IMR-90 (cell line): ENCODE data around the gene CPSF7. TPM values are rescaled to one million over a fixed set of nuclear protein-coding genes. Genes with fewer than 3 reads are reported as not detected.

Source experiments
- ATAC-seq: fragments of 200-7000 bp; cut with Tn5 transposase; 2 replicates; pipeline ENCODE4 v1.9.1; 2020; ENCODE audit warnings: low read depth, mild to moderate bottlenecking, moderate library complexity
- BruUV-seq: library from RNA; stranded (reverse); fragments of 400-500 nt; replicated peaks from 2 replicates; lab custom pipeline; 2021; lab: Mats Ljungman, UMichigan
- CTCF ChIA-PET: fragments of 300-600 bp; formaldehyde crosslinking; extraction: SDS; loops from one replicate; lab custom pipeline; 2021; ENCODE audit warnings: antibody characterized with exemption; lab: Yijun Ruan, JAX
- POLR2A ChIA-PET: fragments of 300-600 bp; sonication (Branson Sonifier 250); formaldehyde crosslinking; loops from one replicate; lab custom pipeline; 2022; ENCODE audit warnings: antibody characterized with exemption; ENCODE audit not compliant: unreplicated experiment; lab: Charles Lee
- DNase-seq: peaks from one replicate; pipeline ENCODE4 v3.0.0; 2013
- H2AFZ ChIP-seq: replicated peaks from 2 replicates; pipeline ENCODE3; 2013; ENCODE audit warnings: low read length, mild to moderate bottlenecking; ENCODE audit not compliant: poor library complexity
- H2AK5ac ChIP-seq: 2 replicates; pipeline ENCODE4 v1.6.1; 2013; ENCODE audit warnings: low read depth, low read length, inconsistent platforms
- H2AK9ac ChIP-seq: replicated peaks from 2 replicates; pipeline ENCODE3; 2013; ENCODE audit warnings: mild to moderate bottlenecking, low read depth, low read length, moderate library complexity; ENCODE audit not compliant: poor library complexity
- H2BK120ac ChIP-seq: 2 replicates; pipeline ENCODE4 v1.6.1; 2013; ENCODE audit warnings: low read depth, low read length, inconsistent platforms
- H2BK15ac ChIP-seq: 3 replicates; pipeline ENCODE4 v1.6.1; 2013; ENCODE audit warnings: low read depth, low read length, inconsistent platforms
- H2BK20ac ChIP-seq: 2 replicates; pipeline ENCODE4 v1.6.1; 2013; ENCODE audit warnings: low read depth, mild to moderate bottlenecking, inconsistent platforms, low read length, moderate library complexity
- H2BK5ac ChIP-seq: 2 replicates; pipeline ENCODE4 v1.6.1; 2013; ENCODE audit warnings: mild to moderate bottlenecking, low read depth, low read length, inconsistent platforms; ENCODE audit not compliant: poor library complexity, severe bottlenecking
- H3K14ac ChIP-seq: replicated peaks from 2 replicates; pipeline ENCODE4 v1.6.1; 2013; ENCODE audit warnings: low read depth, low read length, inconsistent platforms
- H3K18ac ChIP-seq: 2 replicates; pipeline ENCODE4 v1.6.1; 2013; ENCODE audit warnings: low read depth, low read length, control low read depth
- H3K23ac ChIP-seq: 2 replicates; pipeline ENCODE4 v1.6.1; 2013; ENCODE audit warnings: low read depth, low read length, inconsistent platforms
- H3K27ac ChIP-seq: 2 replicates; pipeline ENCODE4 v1.5.1; 2013; ENCODE audit warnings: mild to moderate bottlenecking, control low read depth, low read length; ENCODE audit not compliant: insufficient read depth
- H3K27me3 ChIP-seq: 2 replicates; pipeline ENCODE4 v1.6.1; 2013; ENCODE audit warnings: low read length; ENCODE audit not compliant: control insufficient read depth, insufficient read depth
- H3K36me3 ChIP-seq: 2 replicates; pipeline ENCODE4 v1.6.1; 2013; ENCODE audit warnings: low read length, mixed read lengths; ENCODE audit not compliant: control insufficient read depth, insufficient read depth
- H3K4ac ChIP-seq: 2 replicates; pipeline ENCODE4 v1.6.1; 2013; ENCODE audit warnings: low read depth, low read length, inconsistent platforms
- H3K4me1 ChIP-seq: 2 replicates; pipeline ENCODE4 v1.6.1; 2013; ENCODE audit warnings: low read length, mixed read lengths; ENCODE audit not compliant: control insufficient read depth, insufficient read depth
- H3K4me2 ChIP-seq: 2 replicates; pipeline ENCODE4 v1.6.1; 2013; ENCODE audit warnings: low read depth, mild to moderate bottlenecking, control low read depth, low read length, moderate library complexity
- H3K4me3 ChIP-seq: 2 replicates; pipeline ENCODE4 v1.5.1; 2013; ENCODE audit warnings: low read depth, mild to moderate bottlenecking, control low read depth, low read length, moderate library complexity; ENCODE audit not compliant: insufficient read depth
- H3K56ac ChIP-seq: 2 replicates; pipeline ENCODE4 v1.6.1; 2013; ENCODE audit warnings: low read length, inconsistent platforms; ENCODE audit not compliant: insufficient read depth; ENCODE audit errors: extremely low read depth
- H3K79me1 ChIP-seq, 2 experiments: 2 replicates each; pipeline ENCODE4 v1.6.1; 2013; ENCODE audit warnings: low read length in 2 of 2, inconsistent platforms in 1 of 2, low read depth in 1 of 2
- H3K9ac ChIP-seq: 2 replicates; pipeline ENCODE4 v1.6.1; 2013; ENCODE audit warnings: low read depth, low read length, control low read depth
- H3K9me1 ChIP-seq: 2 replicates; pipeline ENCODE4 v1.6.1; 2013; ENCODE audit warnings: low read length, inconsistent platforms; ENCODE audit not compliant: insufficient read depth
- H3K9me3 ChIP-seq: 2 replicates; pipeline ENCODE4 v1.6.1; 2013; ENCODE audit warnings: low read length; ENCODE audit not compliant: control insufficient read depth, insufficient read depth
- H4K20me1 ChIP-seq: 2 replicates; pipeline ENCODE4 v1.6.1; 2013; ENCODE audit warnings: low read length, inconsistent platforms; ENCODE audit not compliant: insufficient read depth
- H4K5ac ChIP-seq: 2 replicates; pipeline ENCODE4 v1.6.1; 2013; ENCODE audit warnings: mild to moderate bottlenecking, low read depth, low read length, control low read depth
- H4K8ac ChIP-seq, 2 experiments: 2 replicates each; pipeline ENCODE4 v1.6.1; 2013; ENCODE audit warnings: low read depth in 2 of 2, low read length in 2 of 2, control low read depth in 1 of 2, inconsistent platforms in 1 of 2
- H4K91ac ChIP-seq: 2 replicates; pipeline ENCODE4 v1.6.1; 2013; ENCODE audit warnings: low read depth, low read length, inconsistent platforms; ENCODE audit not compliant: insufficient read depth
- BHLHE40 ChIP-seq: fragments of 150-350 bp; IDR thresholded peaks from 2 replicates; pipeline ENCODE4 v1.6.1; 2016; ENCODE audit warnings: mild to moderate bottlenecking, low read depth, low read length
- CEBPB ChIP-seq: IDR thresholded peaks from 2 replicates; pipeline ENCODE4 v1.6.1; 2012; ENCODE audit warnings: low read depth, low read length, improper control_type of control experiment
- CHD1 ChIP-seq: IDR thresholded peaks from 2 replicates; pipeline ENCODE4 v1.6.1; 2012; ENCODE audit warnings: low read depth, low read length, improper control_type of control experiment
- FOS ChIP-seq: fragments of 150-350 bp; IDR thresholded peaks from 2 replicates; pipeline ENCODE4 v1.6.1; 2016; ENCODE audit warnings: low read depth, low read length
- MAFK ChIP-seq: IDR thresholded peaks from 2 replicates; pipeline ENCODE4 v1.6.1; 2012; ENCODE audit warnings: low read depth, low read length, improper control_type of control experiment
- MAZ ChIP-seq: IDR thresholded peaks from 2 replicates; pipeline ENCODE4 v1.6.1; 2012; ENCODE audit warnings: low read depth, mild to moderate bottlenecking, low read length, improper control_type of control experiment, moderate library complexity, borderline replicate concordance
- MXI1 ChIP-seq: IDR thresholded peaks from 2 replicates; pipeline ENCODE4 v1.6.1; 2012; ENCODE audit warnings: low read depth, mild to moderate bottlenecking, low read length, moderate library complexity, borderline replicate concordance
- NFE2L2 ChIP-seq: fragments of 150-350 bp; IDR thresholded peaks from 2 replicates; pipeline ENCODE4 v1.6.1; 2016; ENCODE audit warnings: low read depth, mild to moderate bottlenecking, low read length
- POLR2A ChIP-seq: IDR thresholded peaks from 2 replicates; pipeline ENCODE4 v1.6.1; 2012; ENCODE audit warnings: mild to moderate bottlenecking, low read depth, low read length
- RAD21 ChIP-seq: IDR thresholded peaks from 2 replicates; pipeline ENCODE4 v1.6.1; 2012; ENCODE audit warnings: low read length, improper control_type of control experiment
- RCOR1 ChIP-seq: IDR thresholded peaks from 2 replicates; pipeline ENCODE4 v1.6.1; 2012; ENCODE audit warnings: mild to moderate bottlenecking, low read length, improper control_type of control experiment; ENCODE audit not compliant: insufficient replicate concordance
- RFX5 ChIP-seq: IDR thresholded peaks from 2 replicates; pipeline ENCODE4 v1.8.0; 2012; ENCODE audit warnings: low read depth, mild to moderate bottlenecking, low read length, moderate library complexity
- SMC3 ChIP-seq: fragments of 150-350 bp; IDR thresholded peaks from 2 replicates; pipeline ENCODE4 v1.6.1; 2016; ENCODE audit warnings: low read depth, mild to moderate bottlenecking, antibody characterized with exemption, low read length, moderate library complexity
- WGBS, 2 experiments: methylation state at CpG; one replicate each; pipeline versions ENCODE4 v1.1.5 to v1.1.7; 2013; ENCODE audit warnings: missing lambda C conversion rate in 2 of 2; ENCODE audit not compliant: insufficient read length in 1 of 2; ENCODE audit errors: extremely low coverage in 2 of 2; 5-methylcytosine and 5-hydroxymethylcytosine counted together
- dilution Hi-C: fragments of 300-500 bp; cut with HindIII; formaldehyde crosslinking; loops from one replicate; pipeline ENCODE4 v1.14.3; 2018; ENCODE audit warnings: low sequenced_read_pairs; ENCODE audit not compliant: unreplicated experiment
- in situ Hi-C: fragments of 300-500 bp; cut with MboI; formaldehyde crosslinking; loops from 3 replicates; pipeline ENCODE4 v1.14.3; 2019; ENCODE audit warnings: low sequenced_read_pairs, inconsistent platforms, mixed read lengths
- intact Hi-C: fragments of 100-400 bp; cut with micrococcal nuclease; formaldehyde crosslinking; loops from 2 replicates; pipeline ENCODE4 v1.10.0; 2022
- polyA plus RNA-seq, 3 experiments: library from polyadenylated mRNA; depleted of rRNA; stranded (reverse); fragments of >200 nt; gene quantifications; 2 replicates each; pipeline ENCODE4 v1.2.3, GENCODE V29; 2012; ENCODE audit warnings: low replicate concordance in 1 of 3
- total RNA-seq: library from RNA; depleted of rRNA; stranded (reverse); fragments of >200 nt; gene quantifications from 2 replicates; pipeline ENCODE4 v1.2.3, GENCODE V29; 2012
- TF ChIP-seq, protein P1 (sequence below): fragments of 150-350 bp; IDR thresholded peaks from 2 replicates; pipeline ENCODE4 v1.6.1; 2017; ENCODE audit warnings: mild to moderate bottlenecking, antibody characterized with exemption, low read length, low read depth
- TF ChIP-seq, protein P2 (sequence below): fragments of 150-350 bp; IDR thresholded peaks from 2 replicates; pipeline ENCODE4 v1.6.1; 2016; ENCODE audit warnings: low read depth, mild to moderate bottlenecking, low read length, moderate library complexity, borderline replicate concordance
- TF ChIP-seq, protein P3 (sequence below): conservative IDR thresholded peaks from 2 replicates; pipeline ENCODE4 v1.5.1; 2012; ENCODE audit warnings: mild to moderate bottlenecking, low read depth, low read length, improper control_type of control experiment

Gene CPSF7
- total and polyA plus RNA-seq, 2 of the 4 experiments (the other 2 are of a cell fraction) = 9.5 to 55.2 TPM

DNA sequence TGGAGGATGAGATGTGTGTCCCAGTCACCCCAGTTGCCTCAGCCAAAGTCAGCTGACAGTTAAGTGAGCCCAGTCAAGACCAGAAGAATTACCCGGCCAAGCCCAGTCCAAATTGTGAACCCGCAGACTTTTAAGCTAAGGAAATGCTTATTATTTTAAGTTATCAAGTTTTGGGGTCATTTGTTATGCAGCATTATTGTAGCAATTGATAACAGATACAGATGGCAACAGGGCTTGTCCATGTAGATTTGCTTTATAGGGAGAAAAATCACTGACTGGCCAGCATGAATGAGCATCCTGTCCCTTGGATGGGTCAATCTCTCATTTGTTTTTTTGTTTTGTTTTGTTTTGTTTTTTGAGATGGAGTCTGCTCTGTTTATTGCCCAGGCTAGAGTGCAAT lies 23.1 kb upstream of the CPSF7 start:
- H2BK5ac ChIP-seq = no peak overlapping the region
- H3K9me1 ChIP-seq = peaks cover 20% of the 10 kb centered on the region; the same call in 1 of the 2 replicates
- H3K9ac ChIP-seq = no peak overlapping the region
- H3K27me3 ChIP-seq = no peaks in the 10 kb centered on the region
- H2BK20ac ChIP-seq = no peak overlapping the region
- no peaks in the 10 kb centered on the region for H3K9me3 ChIP-seq
- peaks cover 22 to 44% of the 10 kb centered on the region in 2 experiments for H3K79me1 ChIP-seq
- no peak overlapping the region for H2BK15ac ChIP-seq
- TF ChIP-seq CEBPB (no peak), BHLHE40 (no peak), RAD21 (no peak), MAZ (no peak), NFE2L2 (no peak), POLR2A (no peak), MAFK (no peak), RFX5 (no peak), MXI1 (no peak), CHD1 (no peak), FOS (no peak), SMC3 (no peak), RCOR1 (no peak)
- TF ChIP-seq, protein P1, sequence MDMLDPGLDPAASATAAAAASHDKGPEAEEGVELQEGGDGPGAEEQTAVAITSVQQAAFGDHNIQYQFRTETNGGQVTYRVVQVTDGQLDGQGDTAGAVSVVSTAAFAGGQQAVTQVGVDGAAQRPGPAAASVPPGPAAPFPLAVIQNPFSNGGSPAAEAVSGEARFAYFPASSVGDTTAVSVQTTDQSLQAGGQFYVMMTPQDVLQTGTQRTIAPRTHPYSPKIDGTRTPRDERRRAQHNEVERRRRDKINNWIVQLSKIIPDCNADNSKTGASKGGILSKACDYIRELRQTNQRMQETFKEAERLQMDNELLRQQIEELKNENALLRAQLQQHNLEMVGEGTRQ = no peak
- TF ChIP-seq, protein P2, sequence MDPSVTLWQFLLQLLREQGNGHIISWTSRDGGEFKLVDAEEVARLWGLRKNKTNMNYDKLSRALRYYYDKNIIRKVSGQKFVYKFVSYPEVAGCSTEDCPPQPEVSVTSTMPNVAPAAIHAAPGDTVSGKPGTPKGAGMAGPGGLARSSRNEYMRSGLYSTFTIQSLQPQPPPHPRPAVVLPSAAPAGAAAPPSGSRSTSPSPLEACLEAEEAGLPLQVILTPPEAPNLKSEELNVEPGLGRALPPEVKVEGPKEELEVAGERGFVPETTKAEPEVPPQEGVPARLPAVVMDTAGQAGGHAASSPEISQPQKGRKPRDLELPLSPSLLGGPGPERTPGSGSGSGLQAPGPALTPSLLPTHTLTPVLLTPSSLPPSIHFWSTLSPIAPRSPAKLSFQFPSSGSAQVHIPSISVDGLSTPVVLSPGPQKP = no peak
- TF ChIP-seq, protein P3, sequence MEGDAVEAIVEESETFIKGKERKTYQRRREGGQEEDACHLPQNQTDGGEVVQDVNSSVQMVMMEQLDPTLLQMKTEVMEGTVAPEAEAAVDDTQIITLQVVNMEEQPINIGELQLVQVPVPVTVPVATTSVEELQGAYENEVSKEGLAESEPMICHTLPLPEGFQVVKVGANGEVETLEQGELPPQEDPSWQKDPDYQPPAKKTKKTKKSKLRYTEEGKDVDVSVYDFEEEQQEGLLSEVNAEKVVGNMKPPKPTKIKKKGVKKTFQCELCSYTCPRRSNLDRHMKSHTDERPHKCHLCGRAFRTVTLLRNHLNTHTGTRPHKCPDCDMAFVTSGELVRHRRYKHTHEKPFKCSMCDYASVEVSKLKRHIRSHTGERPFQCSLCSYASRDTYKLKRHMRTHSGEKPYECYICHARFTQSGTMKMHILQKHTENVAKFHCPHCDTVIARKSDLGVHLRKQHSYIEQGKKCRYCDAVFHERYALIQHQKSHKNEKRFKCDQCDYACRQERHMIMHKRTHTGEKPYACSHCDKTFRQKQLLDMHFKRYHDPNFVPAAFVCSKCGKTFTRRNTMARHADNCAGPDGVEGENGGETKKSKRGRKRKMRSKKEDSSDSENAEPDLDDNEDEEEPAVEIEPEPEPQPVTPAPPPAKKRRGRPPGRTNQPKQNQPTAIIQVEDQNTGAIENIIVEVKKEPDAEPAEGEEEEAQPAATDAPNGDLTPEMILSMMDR = no peak
- no peak overlapping the region for H3K27ac ChIP-seq
- no peak overlapping the region for H3K18ac ChIP-seq
- no peak overlapping the region for H4K91ac ChIP-seq
- peaks cover 19% of the 10 kb centered on the region; the same call in 1 of the 2 replicates for H4K20me1 ChIP-seq
- in situ Hi-C loops (no loop called here), intact Hi-C loops (no loop called here), dilution Hi-C loops (no loop called here)
- H2AK5ac ChIP-seq = no peak overlapping the region
- no peak overlapping the region for H2AFZ ChIP-seq
- no peak overlapping the region for H3K4me3 ChIP-seq
- no peak overlapping the region for H2AK9ac ChIP-seq
- H3K36me3 ChIP-seq = peaks cover 36% of the 10 kb centered on the region
- ChIA-PET CTCF (no interaction called here), POLR2A (no interaction called here)
- H3K4ac ChIP-seq = no peak overlapping the region
- no peaks in the 10 kb centered on the region for H3K4me1 ChIP-seq
- no peak overlapping the region for H4K8ac ChIP-seq
- H3K23ac ChIP-seq = no peak overlapping the region
- no peak for DNase-seq
- 100% methylated on average over 1 of the region's 2 CpGs; no CpG with 5 or more reads in 1 of the 2 experiments for WGBS, 2 experiments
- no peak overlapping the region for H3K14ac ChIP-seq
- no peak overlapping the region for H3K56ac ChIP-seq
- H3K4me2 ChIP-seq = no peak overlapping the region
- no peak for ATAC-seq
- H2BK120ac ChIP-seq = no peak overlapping the region
- no peak overlapping the region for H4K5ac ChIP-seq
- no TSS peak for BruUV-seq
